Subcutaneous adipose tissue (tissue), 4 donors: ENCODE results near the gene WDFY1. TPM values are rescaled to one million over a fixed set of nuclear protein-coding genes. Genes with fewer than 3 reads are reported as not detected.

ENCODE experiments used
- CTCF ChIP-seq: fragments of 450-650 bp; IDR thresholded peaks from one replicate; pipeline ENCODE4 v1.5.1; 2016; ENCODE audit warnings: low read depth, mild to moderate bottlenecking, control low read depth, antibody characterized with exemption, moderate library complexity
- total RNA-seq, 4 donors: library from RNA; depleted of rRNA; stranded (reverse); fragments of >200 nt; gene quantifications; one replicate each; pipeline ENCODE4 v1.1.0, GENCODE V29; 2016

Gene WDFY1, protein sequence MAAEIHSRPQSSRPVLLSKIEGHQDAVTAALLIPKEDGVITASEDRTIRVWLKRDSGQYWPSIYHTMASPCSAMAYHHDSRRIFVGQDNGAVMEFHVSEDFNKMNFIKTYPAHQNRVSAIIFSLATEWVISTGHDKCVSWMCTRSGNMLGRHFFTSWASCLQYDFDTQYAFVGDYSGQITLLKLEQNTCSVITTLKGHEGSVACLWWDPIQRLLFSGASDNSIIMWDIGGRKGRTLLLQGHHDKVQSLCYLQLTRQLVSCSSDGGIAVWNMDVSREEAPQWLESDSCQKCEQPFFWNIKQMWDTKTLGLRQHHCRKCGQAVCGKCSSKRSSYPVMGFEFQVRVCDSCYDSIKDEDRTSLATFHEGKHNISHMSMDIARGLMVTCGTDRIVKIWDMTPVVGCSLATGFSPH
- 10 to 100 TPM; 38.1 to 55.2 (median 45.6) TPM for total RNA-seq

- no peak for TF ChIP-seq CTCF
Observed at GRCh38 chr2:223944703-223945531, at the start of gene WDFY1. Gene WDFY1 (minus strand): TSS chr2:223945335. CDS start chr2:223945284, 51 bp downstream.

GRCh38 chr2:223994562-223995162, 49.5 kb upstream of the WDFY1 start:
- no peak for TF ChIP-seq CTCF

- no peak for TF ChIP-seq CTCF
Observed at GRCh38 chr2:223993634-223994232, 48.6 kb upstream of the WDFY1 start.

GRCh38 chr2:223991611-223992010, 46.5 kb upstream of the WDFY1 start:
- TF ChIP-seq CTCF: no peak

DNA sequence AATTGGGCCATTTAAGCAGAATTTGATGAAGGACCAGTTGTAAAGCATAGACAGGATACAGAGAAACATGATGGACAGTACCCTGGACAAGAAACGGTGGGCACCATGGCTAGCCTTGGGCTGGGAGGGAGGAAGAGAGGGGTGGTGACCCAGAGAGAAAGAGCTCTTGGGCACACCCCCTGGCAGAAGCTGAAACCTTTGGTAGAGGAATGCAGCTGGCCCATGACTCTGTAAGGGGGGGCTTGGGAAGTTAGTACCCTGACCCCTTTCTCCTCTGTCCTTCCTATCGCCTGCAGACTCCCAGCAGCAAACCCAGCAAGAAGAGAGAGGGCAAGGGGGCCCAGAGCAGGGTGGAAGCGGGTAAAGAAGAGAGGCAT, 44.7 kb upstream of the WDFY1 start:
- no peak for TF ChIP-seq CTCF

GRCh38 chr2:223989206-223989855, 44.2 kb upstream of the WDFY1 start:
- TF ChIP-seq CTCF: no peak
